ENCODE results near the gene ZNF683.

Gene ZNF683

DNA sequence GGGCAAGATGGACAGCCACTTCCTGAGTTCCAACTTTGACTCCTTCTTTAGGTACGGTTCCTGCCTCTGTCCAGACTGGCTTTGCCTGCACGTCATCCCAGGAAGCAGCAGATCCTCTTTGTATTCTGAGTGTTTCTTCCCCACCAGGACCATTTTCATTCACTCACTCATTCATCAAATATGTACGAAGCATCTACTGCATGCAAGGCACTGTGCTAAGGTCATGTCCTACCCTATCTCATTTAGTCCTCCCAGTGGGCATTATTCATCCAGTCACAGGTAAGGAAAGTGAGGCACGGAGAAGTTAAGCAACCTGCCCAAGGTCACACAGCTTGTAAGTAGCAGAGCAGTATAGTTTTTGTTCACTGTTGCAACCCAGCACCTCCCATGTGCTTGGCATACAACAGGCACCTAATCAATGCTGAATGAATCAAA is 32.5 kb downstream of the ZNF683 start:
- no peak overlapping the region for H2AFZ ChIP-seq (ENCODE audit: low read length)
- peaks cover 36% of the 10 kb centered on the region for H3K27me3 ChIP-seq (replicated peaks; ENCODE audit: insufficient read depth, low read length)
- no peaks in the 10 kb centered on the region for H3F3A ChIP-seq (ENCODE audit: insufficient read depth, low read length)
- no peak overlapping the region for H3K4me3 ChIP-seq (ENCODE audit: low read length)
- H3K9ac ChIP-seq (ENCODE audit: low read length): no peak overlapping the region
- no peak for DNase-seq
- H3K4me2 ChIP-seq (ENCODE audit: low read depth, low read length): no peak overlapping the region
- no peaks in the 10 kb centered on the region for H4K20me1 ChIP-seq (ENCODE audit: insufficient read depth, low read length)
- TF ChIP-seq EZH2phosphoT487 (IDR thresholded peaks at IDR 0.05; ENCODE audit: low read length) (no peak), CTCF (IDR thresholded peaks at IDR 0.05; ENCODE audit: low read length) (no peak), EZH2 (optimal IDR thresholded peaks at IDR 0.05; ENCODE audit: low read depth, low read length) (no peak)
- H3K36me3 ChIP-seq (replicated peaks; ENCODE audit: insufficient read depth, low read length): no peaks in the 10 kb centered on the region
- peaks cover 7% of the 10 kb centered on the region; the same call in 1 of the 2 replicates for H3K4me1 ChIP-seq (ENCODE audit: low read length)
- H3K9me2 ChIP-seq (replicated peaks; ENCODE audit: insufficient read depth, low read length): no peaks in the 10 kb centered on the region
- no peaks in the 10 kb centered on the region for H3K79me2 ChIP-seq (ENCODE audit: low read length)
- H3K27ac ChIP-seq (ENCODE audit: low read length): no peak overlapping the region
- no peaks in the 10 kb centered on the region for H3K9me3 ChIP-seq (replicated peaks; ENCODE audit: insufficient read depth, low read length)

GRCh38 chr1:26338670-26339069 is 33.9 kb downstream of the ZNF683 start:
- Histone ChIP-seq H4K20me1 (ENCODE audit: insufficient read depth, low read length) (no peaks in the 10 kb centered on the region), H3K27me3 (replicated peaks; ENCODE audit: insufficient read depth, low read length) (peaks cover 31% of the 10 kb centered on the region)

GRCh38 chr1:26337625-26338024 is 34.9 kb downstream of the ZNF683 start:
- Histone ChIP-seq H3K9me3 (replicated peaks; ENCODE audit: insufficient read depth, low read length) (no peaks in the 10 kb centered on the region), H3K4me3 (ENCODE audit: low read length) (no peak overlapping the region), H4K20me1 (ENCODE audit: insufficient read depth, low read length) (no peaks in the 10 kb centered on the region), H3K9me2 (replicated peaks; ENCODE audit: insufficient read depth, low read length) (no peaks in the 10 kb centered on the region), H3F3A (ENCODE audit: insufficient read depth, low read length) (no peaks in the 10 kb centered on the region), H3K27me3 (replicated peaks; ENCODE audit: insufficient read depth, low read length) (peaks cover 25% of the 10 kb centered on the region), H3K27ac (ENCODE audit: low read length) (no peak overlapping the region), H3K9ac (ENCODE audit: low read length) (no peak overlapping the region), H3K4me1 (ENCODE audit: low read length) (peaks cover 7% of the 10 kb centered on the region; the same call in 1 of the 2 replicates), H3K79me2 (ENCODE audit: low read length) (no peaks in the 10 kb centered on the region), H2AFZ (ENCODE audit: low read length) (no peak overlapping the region), H3K36me3 (replicated peaks; ENCODE audit: insufficient read depth, low read length) (no peaks in the 10 kb centered on the region), H3K4me2 (ENCODE audit: low read depth, low read length) (no peak overlapping the region)
- TF ChIP-seq CTCF (IDR thresholded peaks at IDR 0.05; ENCODE audit: low read length) (no peak), EZH2phosphoT487 (IDR thresholded peaks at IDR 0.05; ENCODE audit: low read length) (no peak), EZH2 (optimal IDR thresholded peaks at IDR 0.05; ENCODE audit: low read depth, low read length) (no peak)
- no peak for DNase-seq

More at GRCh38 chr1:26338670-26339069, 33.9 kb downstream of the ZNF683 start:
- Histone ChIP-seq H3K27ac (ENCODE audit: low read length) (no peak overlapping the region), H2AFZ (ENCODE audit: low read length) (no peak overlapping the region), H3K79me2 (ENCODE audit: low read length) (no peaks in the 10 kb centered on the region), H3K4me2 (ENCODE audit: low read depth, low read length) (no peak overlapping the region), H3K4me3 (ENCODE audit: low read length) (no peak overlapping the region), H3K4me1 (ENCODE audit: low read length) (peaks cover 7% of the 10 kb centered on the region; the same call in 1 of the 2 replicates), H3K9ac (ENCODE audit: low read length) (no peak overlapping the region), H3K36me3 (replicated peaks; ENCODE audit: insufficient read depth, low read length) (no peaks in the 10 kb centered on the region), H3K9me3 (replicated peaks; ENCODE audit: insufficient read depth, low read length) (no peaks in the 10 kb centered on the region), H3K9me2 (replicated peaks; ENCODE audit: insufficient read depth, low read length) (no peaks in the 10 kb centered on the region), H3F3A (ENCODE audit: insufficient read depth, low read length) (no peaks in the 10 kb centered on the region)
- DNase-seq: no peak
- no peak for TF ChIP-seq CTCF (IDR thresholded peaks at IDR 0.05; ENCODE audit: low read length)
- TF ChIP-seq EZH2phosphoT487 (IDR thresholded peaks at IDR 0.05; ENCODE audit: low read length): no peak
